Loucy (cell line): Measurements from ENCODE around the gene TRPT1.

Experiments used
- EZH2phosphoT487 ChIP-seq: fragments of 200-600 bp; IDR thresholded peaks from 2 replicates; pipeline ENCODE4 v1.6.1; 2018; ENCODE audit warnings: antibody characterized with exemption, mild to moderate bottlenecking, moderate library complexity, borderline replicate concordance
- TF ChIP-seq, protein P1 (sequence below): fragments of 200-600 bp; sonication (generic); conservative IDR thresholded peaks from 2 replicates; pipeline ENCODE4 v1.5.1; 2014; ENCODE audit warnings: mild to moderate bottlenecking, antibody characterized with exemption, low read length

DNA sequence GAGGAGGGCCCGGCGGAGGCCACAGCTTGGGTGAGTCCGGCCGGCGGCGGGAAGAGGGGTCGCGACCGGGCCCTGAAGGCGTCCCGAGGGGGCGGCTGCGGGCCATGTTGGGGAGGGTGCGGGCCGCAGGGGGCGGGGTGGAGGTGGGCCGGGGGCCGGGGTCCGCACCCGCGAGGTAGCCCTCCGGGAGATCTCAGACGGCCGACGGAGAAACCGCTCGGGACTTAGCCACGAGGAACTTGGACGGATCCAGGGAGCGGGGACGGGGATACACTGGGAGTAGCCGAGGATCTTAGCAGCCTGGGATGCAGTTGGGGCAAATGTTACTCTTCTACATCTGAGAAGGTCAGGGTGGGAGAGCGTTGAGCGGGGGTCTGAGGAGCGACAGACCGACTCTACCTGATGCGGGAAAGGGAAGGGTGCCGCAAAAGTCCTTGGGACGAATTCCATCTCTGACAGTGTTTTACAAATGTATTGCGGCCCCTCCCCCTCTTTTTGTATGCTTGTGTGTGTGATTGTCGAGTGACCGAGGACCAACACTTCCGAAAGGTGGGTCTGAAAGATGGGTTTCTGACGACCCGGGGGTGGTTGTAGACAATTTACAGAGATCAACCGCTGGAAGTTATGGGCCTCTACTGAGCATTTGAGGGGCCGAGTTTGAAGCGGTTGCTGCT lies 39.4 kb downstream of the TRPT1 start:
- TF ChIP-seq, protein P1, sequence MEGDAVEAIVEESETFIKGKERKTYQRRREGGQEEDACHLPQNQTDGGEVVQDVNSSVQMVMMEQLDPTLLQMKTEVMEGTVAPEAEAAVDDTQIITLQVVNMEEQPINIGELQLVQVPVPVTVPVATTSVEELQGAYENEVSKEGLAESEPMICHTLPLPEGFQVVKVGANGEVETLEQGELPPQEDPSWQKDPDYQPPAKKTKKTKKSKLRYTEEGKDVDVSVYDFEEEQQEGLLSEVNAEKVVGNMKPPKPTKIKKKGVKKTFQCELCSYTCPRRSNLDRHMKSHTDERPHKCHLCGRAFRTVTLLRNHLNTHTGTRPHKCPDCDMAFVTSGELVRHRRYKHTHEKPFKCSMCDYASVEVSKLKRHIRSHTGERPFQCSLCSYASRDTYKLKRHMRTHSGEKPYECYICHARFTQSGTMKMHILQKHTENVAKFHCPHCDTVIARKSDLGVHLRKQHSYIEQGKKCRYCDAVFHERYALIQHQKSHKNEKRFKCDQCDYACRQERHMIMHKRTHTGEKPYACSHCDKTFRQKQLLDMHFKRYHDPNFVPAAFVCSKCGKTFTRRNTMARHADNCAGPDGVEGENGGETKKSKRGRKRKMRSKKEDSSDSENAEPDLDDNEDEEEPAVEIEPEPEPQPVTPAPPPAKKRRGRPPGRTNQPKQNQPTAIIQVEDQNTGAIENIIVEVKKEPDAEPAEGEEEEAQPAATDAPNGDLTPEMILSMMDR = no peak
- no peak for TF ChIP-seq EZH2phosphoT487
